Measurements from ENCODE around the gene ACVR2B. TPM values are rescaled to one million over a fixed set of nuclear protein-coding genes. Genes with fewer than 3 reads are reported as not detected.

The ACVR2B gene
- polyA plus RNA-seq, 1 donor from 2014 or later, result 33.3 TPM

DNA sequence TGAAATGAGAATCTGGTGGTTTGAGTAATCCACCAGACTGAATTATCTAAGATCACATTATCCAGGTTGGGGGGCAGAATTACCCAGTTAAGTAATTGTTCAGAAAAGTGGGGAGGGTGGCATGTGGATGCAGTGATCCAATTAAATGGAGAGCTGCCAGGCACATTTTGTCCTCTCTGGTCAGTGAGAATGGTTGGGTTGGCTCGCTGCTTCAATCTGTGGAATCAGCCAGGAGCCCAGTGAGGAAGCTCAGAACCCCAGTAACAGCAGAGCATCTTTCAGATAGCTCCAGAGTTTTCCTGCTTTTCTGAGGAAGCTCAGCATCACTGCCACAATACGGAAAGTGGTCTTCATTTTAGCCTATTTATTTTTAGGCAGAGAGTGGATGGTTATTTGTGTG is 36.1 kb downstream of the ACVR2B start:
- TF ChIP-seq EZH2 (IDR thresholded peaks at IDR 0.05; ENCODE audit: borderline replicate concordance, insufficient read depth, low read length, poor library complexity, severe bottlenecking) (no peak), SMC3 (conservative IDR thresholded peaks at IDR 0.05; ENCODE audit: poor library complexity) (no peak), EP300 (conservative IDR thresholded peaks at IDR 0.05; ENCODE audit: poor library complexity, severe bottlenecking) (no peak), RAD21 (conservative IDR thresholded peaks at IDR 0.05) (no peak), POLR2AphosphoS5 (IDR thresholded peaks at IDR 0.05) (no peak), MXI1 (conservative IDR thresholded peaks at IDR 0.05; ENCODE audit: poor library complexity, severe bottlenecking) (no peak), TAF1 (IDR thresholded peaks at IDR 0.05; ENCODE audit: low read depth) (no peak), REST (IDR thresholded peaks at IDR 0.05; ENCODE audit: borderline replicate concordance) (no peak)
- TF ChIP-seq, protein P1, sequence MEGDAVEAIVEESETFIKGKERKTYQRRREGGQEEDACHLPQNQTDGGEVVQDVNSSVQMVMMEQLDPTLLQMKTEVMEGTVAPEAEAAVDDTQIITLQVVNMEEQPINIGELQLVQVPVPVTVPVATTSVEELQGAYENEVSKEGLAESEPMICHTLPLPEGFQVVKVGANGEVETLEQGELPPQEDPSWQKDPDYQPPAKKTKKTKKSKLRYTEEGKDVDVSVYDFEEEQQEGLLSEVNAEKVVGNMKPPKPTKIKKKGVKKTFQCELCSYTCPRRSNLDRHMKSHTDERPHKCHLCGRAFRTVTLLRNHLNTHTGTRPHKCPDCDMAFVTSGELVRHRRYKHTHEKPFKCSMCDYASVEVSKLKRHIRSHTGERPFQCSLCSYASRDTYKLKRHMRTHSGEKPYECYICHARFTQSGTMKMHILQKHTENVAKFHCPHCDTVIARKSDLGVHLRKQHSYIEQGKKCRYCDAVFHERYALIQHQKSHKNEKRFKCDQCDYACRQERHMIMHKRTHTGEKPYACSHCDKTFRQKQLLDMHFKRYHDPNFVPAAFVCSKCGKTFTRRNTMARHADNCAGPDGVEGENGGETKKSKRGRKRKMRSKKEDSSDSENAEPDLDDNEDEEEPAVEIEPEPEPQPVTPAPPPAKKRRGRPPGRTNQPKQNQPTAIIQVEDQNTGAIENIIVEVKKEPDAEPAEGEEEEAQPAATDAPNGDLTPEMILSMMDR (IDR thresholded peaks at IDR 0.05; ENCODE audit: poor library complexity, severe bottlenecking), result no peak
- Histone ChIP-seq H2AFZ (ENCODE audit: low read depth, low read length) (no peak overlapping the region), H3K4me2 (ENCODE audit: low read length) (no peak overlapping the region), H3K9ac (ENCODE audit: low read length) (no peak overlapping the region), H3F3A (ENCODE audit: insufficient read depth, low read length, poor library complexity, severe bottlenecking) (no peaks in the 10 kb centered on the region), H3K36me3 (ENCODE audit: insufficient read depth, low read length) (peaks cover 5% of the 10 kb centered on the region), H3K79me2 (replicated peaks; ENCODE audit: insufficient read depth, low read length) (no peaks in the 10 kb centered on the region), H3K4me3 (ENCODE audit: low read length) (no peak overlapping the region), H4K20me1 (ENCODE audit: insufficient read depth) (no peaks in the 10 kb centered on the region), H3K27ac (ENCODE audit: low read length) (no peak overlapping the region), H3K9me2 (ENCODE audit: insufficient read depth, low read length) (no peaks in the 10 kb centered on the region), H3K27me3 (ENCODE audit: insufficient read depth, low read depth, low read length) (no peaks in the 10 kb centered on the region), H3K9me3 (ENCODE audit: low read length) (no peaks in the 10 kb centered on the region)

DNA sequence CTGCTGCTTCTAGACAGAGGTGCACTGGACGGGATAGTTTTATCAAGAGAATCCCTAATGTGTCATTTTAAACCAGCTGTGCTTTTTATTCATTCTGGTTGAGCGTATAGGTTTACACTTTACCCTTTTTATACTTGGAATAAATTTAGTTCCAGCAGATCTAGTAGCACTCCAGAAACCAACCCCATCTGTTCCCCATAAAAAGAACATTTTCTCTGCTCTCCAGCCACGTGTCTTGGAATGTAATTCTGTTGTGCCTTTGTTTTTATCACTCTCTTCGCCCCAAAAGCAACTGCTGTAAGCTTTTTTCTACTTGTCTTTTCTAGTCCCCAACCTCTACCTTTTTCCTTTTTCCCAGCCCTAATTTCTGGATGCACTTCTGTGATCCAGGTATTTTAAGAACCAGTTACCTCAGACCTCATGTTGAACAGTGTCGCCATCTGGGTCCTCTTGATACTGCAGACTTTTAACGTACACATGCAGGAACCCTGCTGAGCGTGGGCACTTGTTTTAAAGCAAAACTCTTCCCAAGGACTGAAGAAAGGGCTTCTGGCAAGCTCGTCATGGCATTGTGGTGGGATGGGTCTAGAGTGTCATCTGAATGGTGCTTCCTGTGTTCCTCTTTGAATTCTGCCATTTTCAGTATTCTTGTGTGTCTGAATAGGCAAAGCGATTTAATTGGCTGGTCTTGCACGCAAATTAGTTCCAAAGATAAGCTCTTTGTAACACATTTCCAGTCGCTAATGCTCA is 36.8 kb downstream of the ACVR2B start:
- H3K27me3 ChIP-seq (ENCODE audit: insufficient read depth, low read depth, low read length), result no peaks in the 10 kb centered on the region
- H3K79me2 ChIP-seq (replicated peaks; ENCODE audit: insufficient read depth, low read length), result no peaks in the 10 kb centered on the region
- no peaks in the 10 kb centered on the region for H3F3A ChIP-seq (ENCODE audit: insufficient read depth, low read length, poor library complexity, severe bottlenecking)
- H3K36me3 ChIP-seq (ENCODE audit: insufficient read depth, low read length), result peaks cover 5% of the 10 kb centered on the region
- no peaks in the 10 kb centered on the region for H3K9me3 ChIP-seq (ENCODE audit: low read length)
- no peak overlapping the region for H3K4me2 ChIP-seq (ENCODE audit: low read length)
- H3K9me2 ChIP-seq (ENCODE audit: insufficient read depth, low read length), result no peaks in the 10 kb centered on the region
- no peak overlapping the region for H3K9ac ChIP-seq (ENCODE audit: low read length)
- H2AFZ ChIP-seq (ENCODE audit: low read depth, low read length), result no peak overlapping the region
- H4K20me1 ChIP-seq (ENCODE audit: insufficient read depth), result no peaks in the 10 kb centered on the region
- no peak for TF ChIP-seq REST (IDR thresholded peaks at IDR 0.05; ENCODE audit: borderline replicate concordance)
- H3K4me3 ChIP-seq (ENCODE audit: low read length), result no peak overlapping the region
- no peak overlapping the region for H3K27ac ChIP-seq (ENCODE audit: low read length)
